ENCODE measurements around the gene TMF1.

Gene TMF1

DNA sequence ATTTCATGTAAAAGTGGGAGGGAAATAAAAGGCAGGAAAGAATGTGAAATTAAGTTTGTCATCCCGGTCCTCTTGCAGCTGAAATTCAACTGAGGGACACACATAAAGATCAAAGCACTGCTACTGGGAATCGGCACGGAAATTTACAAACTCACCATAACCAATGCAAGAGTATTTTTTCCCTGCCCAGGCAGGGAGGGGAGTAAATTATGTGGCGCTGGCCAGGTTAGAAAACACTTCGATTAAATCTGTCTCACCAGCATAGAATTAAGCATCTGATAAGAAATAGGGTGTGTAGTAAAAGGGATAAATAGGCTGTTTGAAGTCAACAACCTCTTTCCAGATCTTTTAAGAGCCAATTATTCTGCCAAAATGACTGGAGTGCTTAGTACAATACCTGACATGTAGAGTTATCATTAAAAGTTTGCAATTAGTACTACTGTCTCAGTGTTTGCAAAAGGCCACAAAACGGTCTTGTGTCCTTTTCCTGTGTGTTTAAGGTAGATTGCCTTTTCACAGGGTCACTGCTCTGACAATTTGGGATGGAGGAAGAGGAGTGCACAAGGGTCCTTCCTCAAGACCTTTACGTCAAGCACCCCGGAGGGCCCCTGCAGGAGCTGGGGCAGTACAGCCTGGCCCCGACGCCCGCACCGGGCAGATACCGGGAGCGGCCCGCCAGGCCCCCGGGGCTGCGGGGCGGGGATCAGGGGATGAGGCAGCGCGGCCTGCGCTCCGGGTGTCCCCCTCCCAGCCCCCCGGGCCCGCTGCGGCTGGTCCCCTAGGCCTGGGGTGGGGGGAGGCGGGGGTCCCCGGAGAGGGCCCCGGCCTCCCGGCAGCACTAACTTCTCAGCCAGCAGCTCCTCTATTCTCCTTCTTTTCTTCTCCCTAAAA lies 27.4 kb upstream of the TMF1 start:
- DNase-seq = no peak

DNA sequence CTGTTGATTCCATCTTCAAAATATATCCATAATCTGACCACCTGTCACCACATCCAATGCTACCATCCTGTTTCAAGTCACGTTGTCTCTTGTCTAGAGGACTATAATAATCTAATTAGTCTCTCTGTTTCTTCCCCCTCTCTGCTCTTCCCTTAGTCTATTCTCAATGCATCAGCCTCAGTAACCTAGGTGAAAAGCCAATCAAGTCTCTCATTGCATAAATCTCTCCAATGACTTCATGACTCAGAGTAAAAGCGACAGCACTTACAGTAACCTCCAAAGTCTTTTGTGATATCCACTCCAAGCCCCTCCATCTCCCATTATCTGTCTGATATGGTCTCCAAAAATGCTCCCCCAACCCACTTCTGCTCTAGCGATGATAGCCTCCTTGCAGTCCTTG lies 20.8 kb upstream of the TMF1 start:
- no peak for DNase-seq

DNA sequence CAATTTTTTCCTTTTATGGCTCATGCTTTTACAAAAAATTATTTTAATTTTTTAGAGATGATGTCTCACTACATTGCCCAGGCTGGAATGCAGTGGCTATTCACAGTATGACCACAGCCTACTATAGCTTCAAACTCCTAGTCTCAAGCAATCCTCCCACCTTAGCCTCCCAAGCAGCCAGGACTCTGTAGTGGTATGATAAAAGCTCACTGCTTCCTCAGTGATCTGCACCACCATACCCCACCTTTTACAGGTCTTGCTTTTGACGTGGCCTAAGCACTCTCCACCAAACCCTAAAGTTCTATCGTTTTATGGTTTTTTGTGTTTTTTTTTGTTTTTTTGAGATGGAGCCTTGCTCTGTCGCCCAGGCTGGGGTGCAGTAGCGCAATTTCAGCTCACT lies 14.0 kb upstream of the TMF1 start:
- DNase-seq = no peak

DNA sequence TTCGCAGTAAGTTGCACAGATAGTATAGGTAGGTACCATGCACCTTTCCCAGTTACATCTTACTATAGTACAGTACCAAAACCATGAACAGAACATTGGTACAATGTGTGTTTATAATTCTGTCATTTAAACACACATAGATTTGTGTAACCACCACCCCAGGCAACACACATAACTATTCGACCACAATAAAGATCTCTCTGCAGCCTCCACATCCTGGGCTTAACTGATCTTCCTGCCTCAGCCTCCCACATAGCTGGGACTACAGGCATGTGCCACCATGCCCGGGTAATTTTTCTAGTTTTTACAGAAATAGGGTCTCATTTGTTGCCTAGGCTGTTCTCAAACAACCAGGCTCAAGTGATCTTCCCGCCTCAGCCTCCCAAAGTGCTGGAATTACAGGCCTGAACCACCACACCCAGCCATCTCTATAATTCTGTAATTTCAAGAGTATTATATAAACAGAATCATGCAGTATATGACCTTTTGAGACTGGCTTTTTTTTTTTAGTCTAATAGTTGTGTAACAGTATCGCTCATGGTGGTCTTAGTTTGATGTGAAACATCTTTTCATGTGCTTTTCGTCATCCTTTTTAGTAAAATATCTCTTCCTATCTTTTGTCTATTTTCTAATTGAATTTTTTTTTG lies 13.3 kb upstream of the TMF1 start:
- peak; percentile 50 for DNase-seq

DNA sequence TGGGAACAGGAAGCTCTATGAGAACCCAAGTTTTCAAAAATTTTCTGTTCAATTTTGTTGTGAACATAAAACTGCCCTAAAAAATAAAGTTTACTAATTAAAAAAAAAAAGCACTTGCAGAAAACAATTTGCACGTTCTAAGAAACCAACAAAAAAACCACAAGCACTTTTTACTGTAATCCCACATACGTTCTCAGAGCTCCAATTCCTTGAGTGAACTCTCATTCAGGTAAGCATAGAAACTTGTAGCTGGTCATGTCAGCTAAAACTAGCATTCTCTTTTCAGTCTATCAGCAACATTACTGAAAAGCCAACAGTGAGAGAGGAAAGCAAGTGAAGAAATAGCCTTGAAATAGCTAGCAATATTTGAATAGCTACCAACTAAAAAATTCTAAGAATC lies 11.5 kb upstream of the TMF1 start:
- DNase-seq = peak; percentile 21

DNA sequence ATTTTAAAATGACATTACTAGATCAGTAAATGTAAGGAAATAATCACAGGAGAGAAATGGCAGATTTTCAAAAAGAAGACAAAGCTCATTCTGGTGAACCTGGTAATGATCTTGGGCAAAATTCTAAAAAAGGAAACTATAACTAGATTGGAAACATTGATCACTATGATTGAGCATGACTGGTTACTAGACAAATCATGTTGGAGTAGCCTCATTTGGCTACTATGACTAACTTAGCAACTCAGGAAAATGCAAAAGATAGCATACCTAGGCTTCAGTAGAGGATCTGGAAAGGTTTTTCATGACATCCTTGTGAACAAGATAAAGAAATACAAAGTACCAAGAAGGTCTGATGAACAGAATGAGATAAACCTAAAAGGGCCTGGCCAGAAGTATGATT lies 7.6 kb upstream of the TMF1 start:
- DNase-seq = no peak

DNA sequence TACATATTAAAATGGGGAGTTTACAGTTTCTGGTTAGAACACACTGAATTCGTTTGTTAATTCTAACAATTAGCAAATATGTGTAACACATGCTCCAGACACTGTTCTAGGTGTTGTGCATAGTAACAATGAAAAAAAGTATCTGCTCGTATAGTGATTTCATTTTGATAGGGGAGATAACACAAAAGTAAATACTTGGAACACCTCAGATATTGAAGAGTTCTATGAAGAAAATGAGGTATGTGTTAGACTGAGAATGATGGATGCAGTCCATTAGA lies 6.8 kb upstream of the TMF1 start:
- DNase-seq = no peak

DNA sequence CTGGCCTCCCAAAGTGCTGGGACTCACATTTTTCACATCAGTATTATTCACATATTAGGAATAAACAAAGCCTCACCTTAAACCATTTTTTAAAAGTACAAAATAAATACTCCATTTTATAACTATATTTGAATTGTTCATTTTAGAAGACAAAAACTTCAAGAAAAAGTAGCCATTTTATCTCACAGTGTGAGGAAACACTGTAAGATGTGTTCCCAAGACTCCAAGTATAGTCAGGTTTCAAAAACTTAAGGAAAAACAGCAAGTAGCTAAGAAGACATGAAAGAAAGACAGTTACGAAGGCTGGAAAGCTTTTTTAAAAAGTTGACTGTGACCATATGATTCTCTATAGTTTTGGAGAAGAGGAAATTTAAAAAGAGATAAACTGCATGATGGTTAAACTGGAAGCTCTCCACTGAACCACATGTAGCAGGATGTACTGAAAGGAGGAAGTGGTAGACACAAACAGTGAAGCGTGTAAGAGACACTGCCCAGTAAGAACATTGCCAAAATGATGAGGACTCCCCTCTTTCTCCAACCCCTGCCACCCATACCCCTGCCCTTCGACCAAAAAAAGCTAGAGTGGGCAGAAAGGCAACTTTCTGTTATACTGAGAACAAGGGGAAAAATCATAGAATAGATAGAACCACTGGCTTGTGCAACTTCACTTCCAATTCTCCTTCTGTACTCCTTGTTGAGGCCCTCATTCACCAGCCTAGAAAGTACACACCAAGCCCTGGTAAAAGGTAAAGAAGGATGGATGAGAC lies 6.2 kb upstream of the TMF1 start:
- peak; percentile 50 for DNase-seq

DNA sequence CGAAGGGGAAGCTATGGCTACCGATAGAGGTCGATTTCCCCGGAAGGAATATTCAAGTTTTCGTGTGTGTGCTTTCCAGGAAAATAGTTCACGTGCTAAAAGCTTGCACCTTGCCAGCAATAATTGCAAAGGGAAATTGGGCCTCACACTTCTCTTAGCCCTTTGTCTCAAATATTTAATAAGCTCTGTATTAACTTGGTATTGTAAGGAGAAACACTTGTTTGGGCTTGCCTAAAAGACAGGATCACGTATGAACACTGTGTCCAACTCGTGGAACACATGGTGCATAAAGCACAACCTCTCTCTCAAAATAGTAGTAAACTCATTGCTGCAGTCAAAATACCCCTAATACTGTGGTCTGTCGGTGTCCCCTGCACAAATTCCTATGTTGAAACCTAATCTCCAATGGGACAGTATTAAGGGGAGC lies 352 bp upstream of the TMF1 start:
- no peak for DNase-seq

DNA sequence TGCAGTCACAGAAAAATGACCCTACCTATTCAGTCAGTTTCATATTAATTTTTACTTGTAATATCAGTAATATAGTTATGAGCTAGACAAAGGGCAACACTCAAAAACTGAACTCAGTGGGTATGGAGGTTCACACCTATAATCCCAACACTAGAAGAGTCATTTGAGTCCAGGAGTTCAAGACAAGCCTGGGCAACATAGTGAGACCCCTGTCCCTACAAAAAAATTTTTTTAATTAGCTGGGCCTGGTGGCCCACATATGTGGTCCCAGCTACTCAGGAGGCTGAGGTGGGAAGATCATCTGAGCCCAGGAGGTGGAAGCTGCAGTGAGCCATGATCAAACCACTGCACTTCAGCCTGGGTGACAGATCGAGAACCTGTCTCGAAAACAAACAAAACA lies 3.1 kb downstream of the TMF1 start:
- no peak for DNase-seq

DNA sequence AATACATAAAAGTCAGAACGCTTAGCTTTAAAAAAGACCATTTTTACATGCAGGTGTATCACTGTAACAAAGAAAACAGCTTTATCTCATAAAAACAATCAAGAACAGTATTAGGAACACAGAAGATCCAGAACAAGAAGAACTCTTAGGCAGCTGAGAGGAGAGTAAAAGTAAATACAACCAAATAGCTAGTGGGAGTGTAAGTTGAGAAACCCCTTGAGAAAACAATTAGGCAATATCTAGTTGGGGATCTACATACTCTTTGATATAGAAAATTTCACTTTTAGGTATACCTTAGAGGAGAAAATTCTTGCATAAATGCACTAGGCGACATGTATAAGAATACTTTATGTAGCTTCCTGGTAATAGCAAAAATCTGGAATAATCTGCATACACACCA lies 7.5 kb downstream of the TMF1 start:
- DNase-seq = no peak

DNA sequence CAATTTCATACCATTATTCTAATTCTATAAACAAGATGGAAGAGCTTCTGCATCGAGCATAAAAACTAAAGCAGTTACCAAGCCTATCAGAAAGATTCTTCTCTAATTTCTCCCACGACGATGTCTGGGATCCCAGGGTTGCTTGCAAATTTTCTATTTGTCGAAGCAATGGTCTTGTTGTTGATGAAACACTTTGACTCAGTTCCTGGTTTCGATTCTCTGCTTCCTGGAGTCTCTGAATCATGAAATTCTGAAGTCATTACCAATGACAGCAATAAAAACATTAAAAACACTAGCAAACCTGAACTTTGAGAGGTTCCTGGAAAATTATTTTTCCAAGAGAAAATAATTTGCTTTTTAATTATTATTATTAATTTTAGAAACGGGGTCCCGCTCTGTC lies 18.7 kb downstream of the TMF1 start:
- no peak for DNase-seq

DNA sequence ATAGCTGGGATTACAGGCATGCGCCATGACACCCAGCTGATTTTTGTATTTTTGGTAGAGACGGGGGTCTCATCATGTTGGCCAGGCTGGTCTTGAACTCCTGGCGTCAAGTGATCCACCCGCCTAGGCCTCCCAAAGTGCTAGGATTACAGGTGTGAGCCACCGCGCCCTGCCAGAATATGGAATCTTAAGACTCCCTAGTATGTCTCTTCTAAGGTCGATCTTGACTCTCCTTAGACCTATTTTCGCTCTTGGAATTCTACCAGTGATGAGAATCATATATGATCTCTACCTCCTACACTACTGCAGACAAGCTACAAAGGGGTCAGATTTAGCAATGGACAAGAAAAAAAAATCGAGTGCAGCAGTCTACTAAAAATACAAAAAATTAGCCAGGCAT lies 19.4 kb downstream of the TMF1 start:
- no peak for DNase-seq

DNA sequence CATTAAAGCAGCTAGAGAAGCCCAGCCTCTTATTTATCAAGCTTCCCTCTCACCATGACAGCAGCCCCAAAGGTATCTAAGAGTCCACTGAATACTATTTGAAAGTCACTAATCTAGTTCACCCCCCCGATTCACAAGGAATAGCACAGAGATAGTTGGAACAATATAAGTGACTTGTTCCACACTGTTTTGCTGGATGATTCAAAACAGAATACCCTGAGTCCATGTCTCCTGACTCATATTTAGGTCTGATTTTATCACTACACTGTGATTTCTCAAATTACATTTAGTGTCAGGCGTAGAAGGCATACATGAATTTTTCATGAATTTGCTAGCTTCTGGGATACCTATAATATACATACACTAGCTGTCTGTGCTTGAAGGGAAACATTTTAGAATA lies 20.0 kb downstream of the TMF1 start:
- no peak for DNase-seq

DNA sequence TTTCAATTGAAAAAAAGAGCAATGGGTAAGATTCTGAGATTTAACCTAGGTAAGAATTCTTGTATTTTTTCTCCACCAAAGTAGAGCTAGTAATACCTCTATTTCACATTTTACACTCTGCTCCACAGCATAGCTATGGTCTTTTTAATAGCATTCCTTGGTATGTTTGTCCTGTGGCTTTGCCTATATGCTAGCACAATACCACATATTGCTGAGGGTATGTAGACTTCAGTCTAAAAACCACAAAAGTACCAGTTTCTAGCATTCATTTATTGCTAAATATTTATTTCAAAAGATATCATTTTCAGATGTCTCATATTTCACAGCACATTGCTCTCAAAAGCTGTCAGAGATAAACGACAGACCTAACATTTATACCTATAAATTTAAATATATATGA lies 20.5 kb downstream of the TMF1 start:
- no peak for DNase-seq

DNA sequence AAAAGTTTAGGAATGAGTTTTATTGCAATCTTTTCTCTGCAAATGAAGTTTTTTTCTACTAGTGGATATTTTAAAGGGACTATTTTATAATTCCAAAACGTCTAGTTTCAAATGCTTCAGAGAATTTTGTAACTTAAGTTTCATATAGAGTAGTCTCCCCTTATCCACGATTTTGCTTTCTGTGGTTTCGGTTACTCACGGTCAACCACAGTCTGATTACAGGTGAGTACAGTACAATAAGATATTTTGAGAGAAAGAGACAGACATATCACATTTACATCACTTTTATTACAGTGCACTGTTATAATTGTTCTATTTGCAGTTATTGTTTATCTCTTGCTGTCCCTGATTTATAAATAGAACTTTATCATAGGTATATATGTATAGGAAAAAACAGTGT lies 31.3 kb downstream of the TMF1 start:
- DNase-seq = no peak

DNA sequence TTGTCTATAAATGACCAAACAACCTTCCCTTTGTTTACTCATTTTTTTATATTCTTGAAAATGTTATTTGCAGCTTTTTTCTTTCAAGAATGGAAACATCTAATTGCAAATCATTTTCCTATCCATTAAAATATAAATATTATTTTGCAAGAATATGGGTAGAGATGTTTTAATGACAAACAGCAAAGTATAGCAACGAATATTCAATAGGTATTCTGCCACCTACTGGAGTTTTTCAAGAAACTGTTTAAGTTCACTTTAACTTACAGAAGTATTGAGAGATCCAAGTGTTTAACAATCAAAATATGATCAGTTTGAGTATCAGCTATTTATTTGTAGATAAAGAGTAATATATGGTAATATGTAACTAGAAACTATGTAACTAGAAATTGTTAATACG lies 31.7 kb downstream of the TMF1 start:
- no peak for DNase-seq

DNA sequence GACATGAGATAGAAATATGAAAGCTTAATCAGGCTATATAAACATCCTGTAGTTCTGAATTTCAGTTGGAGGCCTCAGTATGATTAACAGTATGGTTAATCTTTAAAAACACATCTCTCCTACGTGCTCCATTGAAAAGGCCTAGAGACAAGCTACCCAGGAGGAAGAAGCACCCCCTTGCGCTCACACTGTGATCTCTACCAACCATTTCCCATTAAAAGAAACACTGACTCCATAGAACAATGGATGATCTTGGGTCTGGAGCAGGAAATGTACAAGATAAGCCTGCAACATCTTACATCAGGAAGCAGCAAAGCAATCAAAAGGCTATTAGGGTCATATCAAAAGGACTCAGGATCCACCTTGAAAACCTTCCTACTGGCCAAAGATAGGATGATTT lies 35.2 kb downstream of the TMF1 start:
- DNase-seq = no peak

DNA sequence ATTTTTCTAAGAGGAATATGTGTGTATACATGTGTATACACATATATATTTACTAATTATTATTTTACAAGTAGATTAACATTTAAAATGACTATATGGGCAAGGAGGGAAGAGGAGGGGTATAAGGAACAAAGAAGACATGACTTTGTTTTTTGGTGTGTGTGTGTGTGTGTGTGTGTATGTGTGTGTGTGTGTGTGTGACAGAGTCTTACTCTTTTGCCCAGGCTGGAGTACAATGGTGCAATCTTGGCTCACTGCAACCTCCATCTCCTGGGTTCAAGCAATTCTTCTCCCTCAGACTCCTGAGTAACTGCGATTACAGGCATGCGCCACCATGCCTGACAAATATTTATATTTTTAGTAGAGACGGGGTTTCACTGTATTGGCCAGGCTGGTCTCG lies 36.0 kb downstream of the TMF1 start:
- DNase-seq = no peak

DNA sequence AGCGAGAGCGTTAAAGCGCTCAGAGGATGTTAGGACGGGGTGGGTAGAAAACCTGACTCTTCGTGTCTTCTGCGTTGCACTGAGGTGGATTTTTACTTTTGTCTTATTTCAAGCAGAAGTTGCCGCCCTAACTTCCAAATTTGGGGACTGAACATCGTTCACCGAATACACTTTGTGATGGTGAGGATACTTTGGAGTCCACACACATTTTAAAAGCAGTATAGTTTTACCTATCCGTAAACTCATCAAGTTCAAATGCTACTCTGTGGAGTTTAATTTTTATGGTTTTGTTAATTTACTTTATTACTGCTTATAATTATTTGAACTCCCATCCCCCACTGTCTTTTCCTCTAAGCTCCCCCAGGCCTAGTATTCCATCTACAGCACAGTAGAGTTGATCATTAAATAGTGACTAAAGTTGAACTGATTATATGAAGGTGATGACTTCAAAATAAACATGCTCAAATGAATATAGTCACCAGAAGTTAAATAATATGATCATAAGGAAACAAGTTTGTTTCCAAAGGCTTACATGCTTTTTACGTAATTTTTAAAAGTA lies 38.0 kb downstream of the TMF1 start:
- no peak for DNase-seq

DNA sequence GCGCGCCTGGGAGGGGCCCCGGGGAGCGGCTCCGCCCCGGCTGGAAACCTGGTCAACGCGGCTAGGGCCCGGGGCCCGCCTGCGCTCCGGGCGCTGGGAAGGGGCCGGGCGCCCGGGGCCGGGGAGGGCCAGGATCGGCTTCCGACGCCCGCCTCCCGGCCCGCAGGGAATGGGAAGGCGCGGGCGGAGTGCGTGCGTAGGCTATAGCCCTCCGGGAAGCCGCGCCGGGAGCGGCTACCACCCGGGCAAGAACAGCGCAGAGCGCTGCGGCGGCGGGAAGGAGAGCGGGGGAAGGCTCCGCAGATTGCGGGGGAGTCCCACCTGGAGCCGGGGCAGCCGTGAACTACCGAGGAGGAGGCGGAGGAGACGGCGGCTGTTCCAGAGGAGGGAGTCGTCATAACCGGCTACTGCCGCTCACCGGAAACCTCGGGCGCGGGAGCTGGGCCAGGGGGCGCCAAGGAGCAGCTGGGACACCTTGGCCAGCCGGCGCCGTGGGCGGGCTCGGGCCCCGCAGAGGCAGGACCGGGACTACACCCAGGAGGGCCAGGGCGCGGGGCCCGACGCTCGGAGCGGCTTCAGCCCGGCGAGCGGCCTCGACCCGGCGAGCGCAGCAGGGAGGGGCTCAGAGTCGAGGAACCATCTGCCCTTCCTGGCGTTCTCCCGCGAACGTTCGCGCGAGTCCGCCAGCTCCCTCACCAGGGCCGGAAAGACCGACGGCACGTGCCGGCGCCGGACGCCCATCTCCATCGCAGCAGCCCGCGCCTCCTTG lies 38.7 kb downstream of the TMF1 start, which contains the start of gene EOGT:
Gene EOGT (minus strand): TSS at position 432 of the 769 bp plus-strand sequence. CDS start 3,838 bp downstream, outside the sequence.
- DNase-seq = peak; percentile 72

DNA sequence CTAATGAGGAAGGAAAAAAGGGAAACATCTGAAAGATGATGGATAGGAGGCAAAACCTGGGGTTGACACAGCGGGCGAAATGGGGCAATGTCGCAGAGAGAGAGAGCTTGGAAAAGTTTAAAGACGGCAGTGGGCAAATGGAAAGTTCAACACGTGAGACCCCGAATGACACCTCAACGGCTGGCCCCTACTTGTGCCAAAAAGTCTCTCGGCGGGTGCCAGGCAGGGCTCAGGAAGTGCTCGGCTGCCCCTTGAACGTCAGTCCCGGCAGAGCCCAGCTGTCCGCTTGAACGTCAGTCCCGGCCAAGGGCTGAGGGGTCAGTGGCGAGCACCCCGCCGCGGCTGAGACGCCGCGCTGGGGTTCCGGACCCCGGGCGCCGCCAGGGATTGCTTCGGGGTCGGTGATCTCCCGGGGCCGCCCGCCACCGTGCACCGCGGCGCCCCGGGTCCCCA lies 39.3 kb downstream of the TMF1 start:
- DNase-seq = no peak

All from central memory CD4-positive, alpha-beta T cell (primary cell).